ENCODE data around the gene KLHL6.

- TF ChIP-seq MAX (CRISPR knock-in tag; IDR thresholded peaks at IDR 0.05): no peak
- no peak for TF ChIP-seq MXD4 (CRISPR knock-in tag; IDR thresholded peaks at IDR 0.05; ENCODE audit: borderline replicate concordance)
- TF ChIP-seq CREB1 (CRISPR knock-in tag; IDR thresholded peaks at IDR 0.05): no peak
- no peak for TF ChIP-seq ATF6 (CRISPR knock-in tag; IDR thresholded peaks at IDR 0.05)
- no peak for TF ChIP-seq PREB (CRISPR knock-in tag; IDR thresholded peaks at IDR 0.05; ENCODE audit: borderline replicate concordance)
- no peak for TF ChIP-seq ESRRA (CRISPR knock-in tag; IDR thresholded peaks at IDR 0.05; ENCODE audit: borderline replicate concordance)
- TF ChIP-seq ZNF512 (CRISPR knock-in tag; IDR thresholded peaks at IDR 0.05; ENCODE audit: borderline replicate concordance): no peak
- no peak for TF ChIP-seq ZNF121 (CRISPR knock-in tag; IDR thresholded peaks at IDR 0.05)
Observed at GRCh38 chr3:183484431-183485075, 71.0 kb downstream of the KLHL6 start.
